DND-41 (cell line): ENCODE data around the gene NRP1.

Experiments
- CTCF ChIP-seq: IDR thresholded peaks from 2 replicates; pipeline ENCODE4 v1.5.1; 2012; ENCODE audit warnings: borderline replicate concordance, low read length, moderate library complexity, mild to moderate bottlenecking; ENCODE audit not compliant: poor library complexity, severe bottlenecking; ENCODE audit errors: extremely low read depth
- EZH2 ChIP-seq: IDR thresholded peaks from 3 replicates; pipeline ENCODE4 v1.6.1; 2012; ENCODE audit warnings: borderline replicate concordance, low read depth, mild to moderate bottlenecking, moderate library complexity, low read length, inconsistent platforms; ENCODE audit not compliant: severe bottlenecking

- no peak for TF ChIP-seq CTCF
- no peak for TF ChIP-seq EZH2
These were observed 135.9 kb downstream of the NRP1 start for GRCh38 chr10:33198610-33199009.
